ENCODE data around the gene MUS81. TPM values are rescaled to one million over a fixed set of nuclear protein-coding genes. Genes with fewer than 3 reads are reported as not detected.

MUS81 gene
- total and polyA plus RNA-seq, 9 of the 15 experiments (the other 6 are each of a cell fraction or from before 2014, with no cell fraction given): 13.4 to 118 (median 53.7) TPM

DNA sequence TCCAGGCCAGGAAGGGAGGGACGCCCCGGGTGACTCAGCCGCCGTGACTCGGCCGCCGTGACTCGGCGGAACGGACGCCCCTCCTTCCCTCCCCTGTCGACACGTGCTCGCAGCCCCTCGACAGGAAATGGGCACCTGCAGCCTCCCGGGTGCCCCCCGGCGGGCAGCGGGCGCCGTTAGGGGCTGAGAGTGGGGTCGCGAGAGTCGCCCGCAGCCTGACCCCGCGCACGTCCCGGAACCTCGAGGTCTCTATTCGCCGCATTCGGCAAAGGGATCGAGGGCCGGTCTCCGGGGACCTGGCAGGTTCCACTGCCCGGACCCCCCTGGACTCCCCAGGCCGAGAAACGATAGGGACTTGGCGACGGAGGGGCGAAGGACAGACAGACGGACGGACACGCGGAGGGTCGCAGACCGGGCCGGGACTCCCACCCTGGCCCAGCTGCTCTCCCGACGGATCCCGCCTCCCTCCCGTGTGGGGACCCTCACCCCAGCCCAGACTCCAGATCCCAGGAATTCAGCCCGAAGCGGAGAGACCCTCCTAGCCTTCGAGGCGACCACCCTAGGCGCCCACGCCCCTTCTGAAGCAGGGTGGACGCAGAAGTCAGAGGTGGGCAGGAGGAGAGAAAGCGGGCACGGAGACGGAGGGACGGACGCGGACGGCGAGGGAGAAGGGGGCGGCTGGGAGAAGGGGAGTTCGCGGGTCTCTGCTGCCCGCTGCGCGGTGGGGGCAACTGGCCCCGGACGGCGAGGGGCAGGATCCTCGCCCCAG, 39.3 kb downstream of the MUS81 start (continued):
- TF ChIP-seq FOS (IDR thresholded peaks at IDR 0.05; ENCODE audit: extremely low read depth, insufficient read length) (peak; percentile 14), ZNF444 (CRISPR knock-in tag; IDR thresholded peaks at IDR 0.05) (no peak), MYNN (IDR thresholded peaks at IDR 0.05) (peak; percentile 56; the same call in 1 of the 2 replicates), MYNN (CRISPR knock-in tag; IDR thresholded peaks at IDR 0.05) (no peak), FOXA3 (CRISPR knock-in tag; conservative IDR thresholded peaks at IDR 0.05 in 1 of 2, IDR thresholded peaks at IDR 0.05 in 1 of 2) (peak in 1 of 2 experiments; percentile 62; a peak in 1 of 4 replicates), ZNF431 (CRISPR knock-in tag; IDR thresholded peaks at IDR 0.05) (0 out of 2 replicates have a peak, but pooled peaks have one; percentile 53), CCNT2 (IDR thresholded peaks at IDR 0.05; ENCODE audit: borderline replicate concordance, extremely low read depth, insufficient read length, low read depth, low read length) (peak; percentile 97), GABPA (tag; conservative IDR thresholded peaks at IDR 0.05; ENCODE audit: low read depth) (peak; percentile 70), HDGF (IDR thresholded peaks at IDR 0.05) (no peak), PRPF4 (IDR thresholded peaks at IDR 0.05; ENCODE audit: insufficient read depth, low read depth, low read length, poor library complexity, severe bottlenecking) (peak; percentile 99), RAD51 (IDR thresholded peaks at IDR 0.05; ENCODE audit: borderline replicate concordance, low read depth) (peak; percentile 42; the same call in 1 of the 2 replicates)
- TF ChIP-seq, protein P1, sequence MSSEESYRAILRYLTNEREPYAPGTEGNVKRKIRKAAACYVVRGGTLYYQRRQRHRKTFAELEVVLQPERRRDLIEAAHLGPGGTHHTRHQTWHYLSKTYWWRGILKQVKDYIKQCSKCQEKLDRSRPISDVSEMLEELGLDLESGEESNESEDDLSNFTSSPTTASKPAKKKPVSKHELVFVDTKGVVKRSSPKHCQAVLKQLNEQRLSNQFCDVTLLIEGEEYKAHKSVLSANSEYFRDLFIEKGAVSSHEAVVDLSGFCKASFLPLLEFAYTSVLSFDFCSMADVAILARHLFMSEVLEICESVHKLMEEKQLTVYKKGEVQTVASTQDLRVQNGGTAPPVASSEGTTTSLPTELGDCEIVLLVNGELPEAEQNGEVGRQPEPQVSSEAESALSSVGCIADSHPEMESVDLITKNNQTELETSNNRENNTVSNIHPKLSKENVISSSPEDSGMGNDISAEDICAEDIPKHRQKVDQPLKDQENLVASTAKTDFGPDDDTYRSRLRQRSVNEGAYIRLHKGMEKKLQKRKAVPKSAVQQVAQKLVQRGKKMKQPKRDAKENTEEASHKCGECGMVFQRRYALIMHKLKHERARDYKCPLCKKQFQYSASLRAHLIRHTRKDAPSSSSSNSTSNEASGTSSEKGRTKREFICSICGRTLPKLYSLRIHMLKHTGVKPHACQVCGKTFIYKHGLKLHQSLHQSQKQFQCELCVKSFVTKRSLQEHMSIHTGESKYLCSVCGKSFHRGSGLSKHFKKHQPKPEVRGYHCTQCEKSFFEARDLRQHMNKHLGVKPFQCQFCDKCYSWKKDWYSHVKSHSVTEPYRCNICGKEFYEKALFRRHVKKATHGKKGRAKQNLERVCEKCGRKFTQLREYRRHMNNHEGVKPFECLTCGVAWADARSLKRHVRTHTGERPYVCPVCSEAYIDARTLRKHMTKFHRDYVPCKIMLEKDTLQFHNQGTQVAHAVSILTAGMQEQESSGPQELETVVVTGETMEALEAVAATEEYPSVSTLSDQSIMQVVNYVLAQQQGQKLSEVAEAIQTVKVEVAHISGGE (CRISPR knock-in tag; IDR thresholded peaks at IDR 0.05): peak in 1 of 3 experiments; percentile 51; a peak in 1 of 6 replicates
- TF ChIP-seq, protein P2, sequence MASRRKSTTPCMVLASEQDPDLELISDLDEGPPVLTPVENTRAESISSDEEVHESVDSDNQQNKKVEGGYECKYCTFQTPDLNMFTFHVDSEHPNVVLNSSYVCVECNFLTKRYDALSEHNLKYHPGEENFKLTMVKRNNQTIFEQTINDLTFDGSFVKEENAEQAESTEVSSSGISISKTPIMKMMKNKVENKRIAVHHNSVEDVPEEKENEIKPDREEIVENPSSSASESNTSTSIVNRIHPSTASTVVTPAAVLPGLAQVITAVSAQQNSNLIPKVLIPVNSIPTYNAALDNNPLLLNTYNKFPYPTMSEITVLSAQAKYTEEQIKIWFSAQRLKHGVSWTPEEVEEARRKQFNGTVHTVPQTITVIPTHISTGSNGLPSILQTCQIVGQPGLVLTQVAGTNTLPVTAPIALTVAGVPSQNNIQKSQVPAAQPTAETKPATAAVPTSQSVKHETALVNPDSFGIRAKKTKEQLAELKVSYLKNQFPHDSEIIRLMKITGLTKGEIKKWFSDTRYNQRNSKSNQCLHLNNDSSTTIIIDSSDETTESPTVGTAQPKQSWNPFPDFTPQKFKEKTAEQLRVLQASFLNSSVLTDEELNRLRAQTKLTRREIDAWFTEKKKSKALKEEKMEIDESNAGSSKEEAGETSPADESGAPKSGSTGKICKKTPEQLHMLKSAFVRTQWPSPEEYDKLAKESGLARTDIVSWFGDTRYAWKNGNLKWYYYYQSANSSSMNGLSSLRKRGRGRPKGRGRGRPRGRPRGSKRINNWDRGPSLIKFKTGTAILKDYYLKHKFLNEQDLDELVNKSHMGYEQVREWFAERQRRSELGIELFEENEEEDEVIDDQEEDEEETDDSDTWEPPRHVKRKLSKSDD (conservative IDR thresholded peaks at IDR 0.05; ENCODE audit: low read length): no peak
- TF ChIP-seq, protein P3, sequence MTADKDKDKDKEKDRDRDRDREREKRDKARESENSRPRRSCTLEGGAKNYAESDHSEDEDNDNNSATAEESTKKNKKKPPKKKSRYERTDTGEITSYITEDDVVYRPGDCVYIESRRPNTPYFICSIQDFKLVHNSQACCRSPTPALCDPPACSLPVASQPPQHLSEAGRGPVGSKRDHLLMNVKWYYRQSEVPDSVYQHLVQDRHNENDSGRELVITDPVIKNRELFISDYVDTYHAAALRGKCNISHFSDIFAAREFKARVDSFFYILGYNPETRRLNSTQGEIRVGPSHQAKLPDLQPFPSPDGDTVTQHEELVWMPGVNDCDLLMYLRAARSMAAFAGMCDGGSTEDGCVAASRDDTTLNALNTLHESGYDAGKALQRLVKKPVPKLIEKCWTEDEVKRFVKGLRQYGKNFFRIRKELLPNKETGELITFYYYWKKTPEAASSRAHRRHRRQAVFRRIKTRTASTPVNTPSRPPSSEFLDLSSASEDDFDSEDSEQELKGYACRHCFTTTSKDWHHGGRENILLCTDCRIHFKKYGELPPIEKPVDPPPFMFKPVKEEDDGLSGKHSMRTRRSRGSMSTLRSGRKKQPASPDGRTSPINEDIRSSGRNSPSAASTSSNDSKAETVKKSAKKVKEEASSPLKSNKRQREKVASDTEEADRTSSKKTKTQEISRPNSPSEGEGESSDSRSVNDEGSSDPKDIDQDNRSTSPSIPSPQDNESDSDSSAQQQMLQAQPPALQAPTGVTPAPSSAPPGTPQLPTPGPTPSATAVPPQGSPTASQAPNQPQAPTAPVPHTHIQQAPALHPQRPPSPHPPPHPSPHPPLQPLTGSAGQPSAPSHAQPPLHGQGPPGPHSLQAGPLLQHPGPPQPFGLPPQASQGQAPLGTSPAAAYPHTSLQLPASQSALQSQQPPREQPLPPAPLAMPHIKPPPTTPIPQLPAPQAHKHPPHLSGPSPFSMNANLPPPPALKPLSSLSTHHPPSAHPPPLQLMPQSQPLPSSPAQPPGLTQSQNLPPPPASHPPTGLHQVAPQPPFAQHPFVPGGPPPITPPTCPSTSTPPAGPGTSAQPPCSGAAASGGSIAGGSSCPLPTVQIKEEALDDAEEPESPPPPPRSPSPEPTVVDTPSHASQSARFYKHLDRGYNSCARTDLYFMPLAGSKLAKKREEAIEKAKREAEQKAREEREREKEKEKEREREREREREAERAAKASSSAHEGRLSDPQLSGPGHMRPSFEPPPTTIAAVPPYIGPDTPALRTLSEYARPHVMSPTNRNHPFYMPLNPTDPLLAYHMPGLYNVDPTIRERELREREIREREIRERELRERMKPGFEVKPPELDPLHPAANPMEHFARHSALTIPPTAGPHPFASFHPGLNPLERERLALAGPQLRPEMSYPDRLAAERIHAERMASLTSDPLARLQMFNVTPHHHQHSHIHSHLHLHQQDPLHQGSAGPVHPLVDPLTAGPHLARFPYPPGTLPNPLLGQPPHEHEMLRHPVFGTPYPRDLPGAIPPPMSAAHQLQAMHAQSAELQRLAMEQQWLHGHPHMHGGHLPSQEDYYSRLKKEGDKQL (CRISPR knock-in tag; IDR thresholded peaks at IDR 0.05; ENCODE audit: borderline replicate concordance): peak; percentile 85; the same call in 1 of the 2 replicates
